ENCODE measurements around the gene LARP4. TPM values are rescaled to one million over a fixed set of nuclear protein-coding genes. Genes with fewer than 3 reads are reported as not detected.
"Not testable (repeated sequence)": the region's sequence is repeated elsewhere in the genome, so short reads cannot be mapped to it uniquely, and the experiment has no call there.

The LARP4 gene
- total and polyA plus RNA-seq, 2 donors (not counting 1 experiment from before 2014, with no cell fraction given), result 33.9 TPM

- no peak overlapping the region for H3K4me2 ChIP-seq (ENCODE audit: extremely low read depth, insufficient read depth, low read length)
- H3K27ac ChIP-seq (ENCODE audit: insufficient read depth, low read length), result no peak overlapping the region
- no peak overlapping the region for H3K9ac ChIP-seq (ENCODE audit: insufficient read depth, low read length)
- H3K4me3 ChIP-seq (replicated peaks in 1 of 4; ENCODE audit: control extremely low read depth in 1 of 4, insufficient read depth in 1 of 4, low read depth in 3 of 4, low read length in 4 of 4), result no peak overlapping the region
- H3K9me3 ChIP-seq (ENCODE audit: control insufficient read depth, insufficient read depth, low read depth, low read length), result no peaks in the 10 kb centered on the region
- no peak for DNase-seq (ENCODE audit: low read depth in 2 of 2)
- peaks cover 2% of the 10 kb centered on the region for H3K4me1 ChIP-seq (ENCODE audit: control insufficient read depth, extremely low read depth, insufficient read depth, low read length)
- no peak overlapping the region for H2AFZ ChIP-seq (ENCODE audit: low read length)
- no peaks in the 10 kb centered on the region for H3K36me3 ChIP-seq (ENCODE audit: control insufficient read depth, insufficient read depth, low read length)
- peaks cover 12% of the 10 kb centered on the region for H3K79me2 ChIP-seq (ENCODE audit: control insufficient read depth, insufficient read depth, low read length)
- no peak for TF ChIP-seq EZH2 (IDR thresholded peaks at IDR 0.05; ENCODE audit: low read length, missing control alignments)
- no peak for TF ChIP-seq CTCF (conservative IDR thresholded peaks at IDR 0.05 in 1 of 2, IDR thresholded peaks at IDR 0.05 in 1 of 2; ENCODE audit: low read depth in 1 of 2, low read length in 2 of 2)
- H4K20me1 ChIP-seq (ENCODE audit: control insufficient read depth, extremely low read depth, insufficient read depth, low read length), result no peaks in the 10 kb centered on the region
- no peaks in the 10 kb centered on the region for H3K27me3 ChIP-seq (ENCODE audit: control insufficient read depth, insufficient read depth, low read length)
These were observed 117.4 kb downstream of the LARP4 start for GRCh38 chr12:50518090-50518489.

- H3K4me3 ChIP-seq (replicated peaks in 1 of 4; ENCODE audit: control extremely low read depth in 1 of 4, insufficient read depth in 1 of 4, low read depth in 3 of 4, low read length in 4 of 4), result no peak overlapping the region
- no peaks in the 10 kb centered on the region for H4K20me1 ChIP-seq (ENCODE audit: control insufficient read depth, extremely low read depth, insufficient read depth, low read length)
These were observed 118.7 kb downstream of the LARP4 start for GRCh38 chr12:50519353-50519752.

GRCh38 chr12:50520416-50521207 lies 119.9 kb downstream of the LARP4 start:
- H3K4me3 ChIP-seq (replicated peaks in 1 of 4; ENCODE audit: control extremely low read depth in 1 of 4, insufficient read depth in 1 of 4, low read depth in 3 of 4, low read length in 4 of 4), result no peak overlapping the region
- no peaks in the 10 kb centered on the region for H3K36me3 ChIP-seq (ENCODE audit: control insufficient read depth, insufficient read depth, low read length)
- H4K20me1 ChIP-seq (ENCODE audit: control insufficient read depth, extremely low read depth, insufficient read depth, low read length), result no peaks in the 10 kb centered on the region
- no peak overlapping the region for H3K27ac ChIP-seq (ENCODE audit: insufficient read depth, low read length)
- H3K79me2 ChIP-seq (ENCODE audit: control insufficient read depth, insufficient read depth, low read length), result peaks cover 8% of the 10 kb centered on the region
- no peaks in the 10 kb centered on the region for H3K27me3 ChIP-seq (ENCODE audit: control insufficient read depth, insufficient read depth, low read length)
- peaks cover 2% of the 10 kb centered on the region for H3K4me1 ChIP-seq (ENCODE audit: control insufficient read depth, extremely low read depth, insufficient read depth, low read length)
- no peak for TF ChIP-seq CTCF (conservative IDR thresholded peaks at IDR 0.05 in 1 of 2, IDR thresholded peaks at IDR 0.05 in 1 of 2; ENCODE audit: low read depth in 1 of 2, low read length in 2 of 2)
- TF ChIP-seq EZH2 (IDR thresholded peaks at IDR 0.05; ENCODE audit: low read length, missing control alignments), result no peak
- no peak overlapping the region for H3K9ac ChIP-seq (ENCODE audit: insufficient read depth, low read length)
- no peak overlapping the region for H3K4me2 ChIP-seq (ENCODE audit: extremely low read depth, insufficient read depth, low read length)
- no peaks in the 10 kb centered on the region for H3K9me3 ChIP-seq (ENCODE audit: control insufficient read depth, insufficient read depth, low read depth, low read length)
- DNase-seq (ENCODE audit: low read depth in 2 of 2), result no peak
- no peak overlapping the region for H2AFZ ChIP-seq (ENCODE audit: low read length)

More at GRCh38 chr12:50519353-50519752, 118.7 kb downstream of the LARP4 start:
- no peaks in the 10 kb centered on the region for H3K36me3 ChIP-seq (ENCODE audit: control insufficient read depth, insufficient read depth, low read length)
- no peak overlapping the region for H3K9ac ChIP-seq (ENCODE audit: insufficient read depth, low read length)
- H2AFZ ChIP-seq (ENCODE audit: low read length), result no peak overlapping the region
- no peak for TF ChIP-seq EZH2 (IDR thresholded peaks at IDR 0.05; ENCODE audit: low read length, missing control alignments)
- no peak for TF ChIP-seq CTCF (conservative IDR thresholded peaks at IDR 0.05 in 1 of 2, IDR thresholded peaks at IDR 0.05 in 1 of 2; ENCODE audit: low read depth in 1 of 2, low read length in 2 of 2)
- H3K27me3 ChIP-seq (ENCODE audit: control insufficient read depth, insufficient read depth, low read length), result no peaks in the 10 kb centered on the region
- no peak overlapping the region for H3K27ac ChIP-seq (ENCODE audit: insufficient read depth, low read length)
- H3K9me3 ChIP-seq (ENCODE audit: control insufficient read depth, insufficient read depth, low read depth, low read length), result no peaks in the 10 kb centered on the region
- no peak overlapping the region for H3K4me2 ChIP-seq (ENCODE audit: extremely low read depth, insufficient read depth, low read length)
- no peak for DNase-seq (ENCODE audit: low read depth in 2 of 2)
- H3K4me1 ChIP-seq (ENCODE audit: control insufficient read depth, extremely low read depth, insufficient read depth, low read length), result peaks cover 2% of the 10 kb centered on the region
- peaks cover 10% of the 10 kb centered on the region for H3K79me2 ChIP-seq (ENCODE audit: control insufficient read depth, insufficient read depth, low read length)

- not testable (repeated sequence) for H2AFZ ChIP-seq (ENCODE audit: low read length); H3K9me3 ChIP-seq (ENCODE audit: control insufficient read depth, insufficient read depth, low read depth, low read length); H3K9ac ChIP-seq (ENCODE audit: insufficient read depth, low read length); H3K79me2 ChIP-seq (ENCODE audit: control insufficient read depth, insufficient read depth, low read length); H3K4me1 ChIP-seq (ENCODE audit: control insufficient read depth, extremely low read depth, insufficient read depth, low read length); H3K27me3 ChIP-seq (ENCODE audit: control insufficient read depth, insufficient read depth, low read length); H3K4me2 ChIP-seq (ENCODE audit: extremely low read depth, insufficient read depth, low read length); H3K36me3 ChIP-seq (ENCODE audit: control insufficient read depth, insufficient read depth, low read length); H3K27ac ChIP-seq (ENCODE audit: insufficient read depth, low read length); H4K20me1 ChIP-seq (ENCODE audit: control insufficient read depth, extremely low read depth, insufficient read depth, low read length); H3K4me3 ChIP-seq (replicated peaks in 1 of 4; ENCODE audit: control extremely low read depth in 1 of 4, insufficient read depth in 1 of 4, low read depth in 3 of 4, low read length in 4 of 4); DNase-seq (ENCODE audit: low read depth in 2 of 2)
These were observed 121.1 kb downstream of the LARP4 start for GRCh38 chr12:50521781-50522180.
